SHP77 treated with DMSO at 0.1 percent for 48 hours (cell line): ENCODE results near the gene M1AP.
A peak's percentile ranks its signal among the peaks of the same experiment; 100 is the strongest.

ENCODE experiments used
- DNase-seq: peaks from one replicate; lab custom pipeline; 2025; lab: John Stamatoyannopoulos, UW

Gene M1AP

DNA sequence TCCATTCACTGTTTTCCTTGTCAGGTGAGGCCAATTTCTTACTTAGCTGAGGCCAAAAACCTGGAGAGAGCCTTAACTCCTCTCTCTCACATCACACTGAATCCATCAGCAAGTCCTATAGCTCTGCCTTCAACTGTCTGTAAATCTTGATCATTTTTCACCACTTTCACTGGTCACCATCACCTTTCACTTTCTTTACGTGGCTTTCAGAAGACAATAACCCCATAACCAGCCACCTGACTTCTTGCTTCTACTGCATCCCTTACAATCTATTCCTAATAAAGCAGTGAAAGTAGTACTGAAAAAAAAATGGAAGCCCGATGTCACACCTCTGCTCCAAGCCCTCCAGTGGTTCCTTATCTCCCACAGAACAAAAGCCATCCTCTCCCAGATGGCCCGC, 102.1 kb downstream of the M1AP start:
- no peak for DNase-seq

DNA sequence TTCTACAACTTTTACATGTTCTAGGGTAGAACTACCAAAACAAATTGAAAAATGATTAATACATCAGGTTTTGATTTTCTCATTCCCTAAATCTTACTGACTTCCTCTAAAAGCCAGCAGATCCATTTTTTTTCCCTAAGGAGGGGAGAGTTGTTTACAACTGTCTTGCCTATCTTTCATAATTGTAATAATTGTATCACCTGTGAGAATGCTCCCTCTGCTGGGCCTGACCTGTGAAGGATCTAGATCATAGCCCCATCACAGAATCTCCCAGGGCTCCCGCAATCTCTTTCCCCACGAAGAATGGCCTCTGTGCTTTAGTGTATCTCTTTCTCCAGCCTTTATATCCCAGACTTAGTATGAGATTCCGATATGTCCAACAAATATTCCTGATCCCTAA, 103.5 kb downstream of the M1AP start:
- no peak for DNase-seq

DNA sequence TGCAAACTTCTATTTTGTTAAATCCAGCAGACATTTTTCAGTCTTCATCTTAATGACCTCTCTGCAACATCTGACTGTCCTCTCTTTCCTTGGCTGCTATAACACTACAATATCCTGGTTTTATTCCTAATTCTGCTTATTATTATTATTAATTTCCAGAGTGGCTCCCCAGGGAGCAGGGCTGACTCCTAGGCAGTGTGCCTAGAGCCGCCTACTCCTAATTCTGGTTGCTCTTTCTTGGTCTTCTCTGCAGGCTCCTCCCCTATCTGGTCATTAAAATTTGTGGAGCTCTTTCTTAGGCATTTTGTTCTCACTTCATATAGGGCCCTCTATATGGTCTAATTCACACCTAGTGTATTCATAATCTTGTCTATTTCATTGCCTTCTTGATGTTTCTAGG, 105.2 kb downstream of the M1AP start:
- DNase-seq, result no peak

DNA sequence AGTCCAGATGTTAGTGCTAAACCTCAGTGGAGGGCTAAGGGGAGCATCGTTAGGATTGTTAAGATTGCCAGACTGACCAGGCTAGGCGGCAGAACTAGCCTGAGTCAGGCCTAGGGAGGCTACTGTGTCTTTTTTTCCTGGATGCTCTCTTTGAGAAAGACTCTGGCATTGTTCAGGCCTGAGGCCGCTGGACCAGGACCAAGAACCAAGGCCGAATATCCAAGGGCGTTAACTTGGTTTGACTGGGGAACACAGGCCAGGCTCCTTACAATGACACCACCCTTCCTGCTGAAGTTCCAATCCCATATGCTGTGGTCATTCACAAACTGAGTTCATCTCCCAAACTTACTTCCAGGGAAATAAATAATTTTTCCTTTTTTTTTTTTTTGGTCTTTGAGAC, 107.8 kb downstream of the M1AP start:
- no peak for DNase-seq

DNA sequence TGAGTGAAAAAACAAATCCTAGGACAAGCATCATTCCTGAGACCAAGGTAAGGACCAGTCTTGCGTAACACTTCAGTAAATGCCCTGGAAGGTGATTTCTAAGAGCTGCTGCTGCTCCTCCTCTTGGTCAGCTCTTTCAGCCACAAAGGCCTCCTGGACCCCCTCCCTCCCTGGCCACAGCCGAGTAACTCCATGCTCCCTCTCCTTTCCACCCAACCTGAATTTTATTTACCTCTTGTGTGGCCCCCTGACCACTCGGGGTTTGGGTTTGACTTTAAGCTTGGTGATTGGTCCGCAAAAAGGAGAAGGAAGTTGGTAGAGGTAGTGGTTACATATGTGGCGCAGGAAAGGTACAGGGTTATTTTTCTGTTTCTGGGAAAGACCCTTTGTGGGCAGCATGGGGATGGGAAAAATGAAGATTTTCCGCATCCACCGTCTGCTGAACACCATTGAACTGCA, 109.2 kb downstream of the M1AP start:
- DNase-seq, result no peak

DNA sequence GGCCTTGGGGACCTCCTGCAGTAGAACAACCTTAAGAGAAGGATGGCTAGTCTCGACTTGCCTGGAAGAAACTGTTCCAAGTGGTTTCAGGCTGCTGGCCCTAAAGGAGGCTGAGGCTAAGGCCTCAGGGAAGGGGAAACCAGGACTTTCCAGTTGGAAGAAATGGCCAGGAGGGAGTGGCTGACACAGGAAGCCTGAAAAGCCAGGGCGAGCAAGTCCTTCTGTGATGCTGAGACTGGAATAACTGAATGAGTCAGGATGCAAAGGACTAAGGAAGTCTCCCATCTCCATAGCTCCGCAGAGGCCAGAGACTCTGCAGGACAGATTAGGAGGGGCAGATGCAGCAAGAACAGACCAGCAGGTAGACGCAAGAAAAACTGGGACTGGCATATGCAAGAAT, 111.0 kb downstream of the M1AP start:
- DNase-seq, result no peak

DNA sequence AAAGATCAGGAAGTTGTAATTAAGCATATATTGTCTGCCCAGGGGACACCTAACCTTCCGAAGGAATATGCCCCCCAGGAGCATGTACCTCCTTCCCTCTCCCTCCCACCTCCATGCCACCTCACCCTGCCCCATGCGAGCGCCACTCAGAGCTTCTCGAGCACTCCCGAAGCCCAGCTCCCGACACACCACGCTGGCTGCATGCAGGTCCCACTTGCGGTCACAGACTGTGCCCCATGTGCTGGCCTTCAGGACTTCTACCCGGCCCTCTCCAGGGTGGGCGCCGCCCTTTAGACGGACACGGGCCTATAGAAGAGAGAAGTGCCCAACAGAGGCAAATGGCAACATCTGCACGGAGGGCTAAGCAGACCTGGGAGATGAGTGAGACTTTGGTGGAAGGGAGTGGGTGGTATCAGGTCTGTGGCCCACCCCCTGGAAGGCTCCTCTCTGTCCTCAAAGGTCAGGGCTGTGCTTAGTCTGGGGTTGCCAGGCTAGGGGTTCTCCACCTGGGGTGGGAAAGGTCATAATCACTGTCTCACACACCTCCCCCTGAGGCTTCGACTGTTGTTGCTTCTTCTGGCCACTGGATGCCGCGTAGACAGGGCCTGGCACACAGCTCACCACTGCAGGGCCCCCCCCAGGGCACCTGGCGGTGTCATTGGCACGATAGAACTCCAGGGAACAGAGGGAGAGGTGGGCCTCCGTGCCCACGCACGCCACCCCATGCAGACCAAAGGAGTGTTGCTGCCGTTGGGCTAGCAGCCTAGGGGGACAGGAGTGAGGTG, 111.8 kb downstream of the M1AP start:
- DNase-seq, result no peak

DNA sequence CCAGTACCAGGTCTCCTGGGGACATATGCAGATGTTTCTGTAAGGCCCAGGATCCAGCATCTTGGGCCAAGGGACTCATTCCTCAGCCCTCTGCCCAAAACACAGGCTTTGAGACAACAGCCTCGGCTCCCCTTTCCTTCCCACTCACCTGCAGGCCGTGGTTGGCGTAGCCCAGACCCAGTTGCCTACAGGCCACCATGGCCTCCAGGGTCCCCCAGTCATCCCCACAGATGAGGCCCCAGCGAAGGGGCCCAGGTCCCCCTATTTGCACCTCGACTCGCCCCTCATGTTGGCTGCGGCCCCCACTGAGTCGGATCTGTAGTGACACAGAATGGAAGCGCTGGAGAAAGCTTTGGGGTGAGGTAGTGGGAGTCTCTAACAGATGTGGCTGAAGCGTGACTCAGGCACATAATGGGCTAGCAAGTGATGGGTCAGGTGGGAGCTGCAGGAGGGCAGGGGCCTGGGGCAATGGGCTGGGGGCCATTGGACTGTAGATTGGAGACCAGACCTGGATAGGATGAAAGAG, 112.6 kb downstream of the M1AP start:
- DNase-seq, result no peak

DNA sequence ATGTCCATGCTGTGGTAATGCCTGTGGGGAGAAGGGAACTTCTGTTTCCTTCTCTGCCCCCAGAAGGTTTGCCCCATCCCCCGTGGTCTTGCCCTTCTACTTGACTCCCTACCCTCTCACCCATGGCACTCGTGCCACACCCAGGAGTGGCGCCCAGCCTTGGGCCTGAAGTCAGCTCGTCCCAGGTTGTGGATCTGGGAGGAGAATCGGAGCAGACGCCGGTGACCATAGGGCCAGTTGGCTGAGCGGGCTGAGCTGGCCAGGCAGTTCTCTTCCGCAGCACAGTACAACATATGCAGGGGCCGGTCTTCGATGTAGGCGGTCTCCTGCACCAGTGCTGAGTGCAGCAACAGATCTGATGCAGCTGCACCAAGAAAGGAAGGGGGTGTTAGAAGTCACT, 113.7 kb downstream of the M1AP start:
- DNase-seq, result no peak

DNA sequence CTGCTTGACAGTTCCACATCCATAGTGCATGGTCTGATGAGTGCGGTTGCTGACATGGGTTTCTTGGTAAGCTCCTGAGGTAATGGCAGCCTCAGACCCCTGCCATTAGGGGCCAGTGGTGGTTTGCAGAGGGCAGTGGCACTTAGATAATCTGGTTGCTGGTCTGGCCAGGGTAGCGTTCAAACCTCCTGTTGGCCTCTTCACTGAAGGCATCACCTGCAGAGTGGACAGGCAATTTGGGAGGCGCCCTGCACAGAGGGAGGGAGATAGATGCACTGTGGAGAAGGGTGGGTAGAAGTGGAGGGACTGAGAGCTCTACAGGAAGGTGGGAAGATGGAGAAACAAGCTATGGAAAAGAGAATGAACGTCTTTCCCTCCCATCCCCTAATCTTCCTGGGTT, 114.7 kb downstream of the M1AP start:
- no peak for DNase-seq

DNA sequence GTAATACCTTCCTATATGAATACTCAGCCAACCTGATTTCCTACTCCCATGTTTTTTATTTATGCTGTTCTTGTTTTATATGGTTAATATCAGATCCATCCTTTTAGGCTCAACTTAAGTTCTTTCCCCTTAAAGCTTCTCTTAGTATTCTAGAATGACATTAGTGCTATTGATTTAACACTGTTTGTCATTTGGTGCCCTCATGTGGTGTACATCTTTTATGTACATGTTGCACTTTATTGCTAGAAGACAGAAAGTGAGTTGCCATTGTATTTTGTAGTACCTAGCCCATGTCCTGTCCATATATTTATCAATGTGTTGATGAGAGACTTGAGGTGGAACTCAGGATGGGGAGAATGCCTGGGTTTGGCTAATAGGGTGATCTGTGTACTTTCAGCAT, 115.9 kb downstream of the M1AP start:
- no peak for DNase-seq

DNA sequence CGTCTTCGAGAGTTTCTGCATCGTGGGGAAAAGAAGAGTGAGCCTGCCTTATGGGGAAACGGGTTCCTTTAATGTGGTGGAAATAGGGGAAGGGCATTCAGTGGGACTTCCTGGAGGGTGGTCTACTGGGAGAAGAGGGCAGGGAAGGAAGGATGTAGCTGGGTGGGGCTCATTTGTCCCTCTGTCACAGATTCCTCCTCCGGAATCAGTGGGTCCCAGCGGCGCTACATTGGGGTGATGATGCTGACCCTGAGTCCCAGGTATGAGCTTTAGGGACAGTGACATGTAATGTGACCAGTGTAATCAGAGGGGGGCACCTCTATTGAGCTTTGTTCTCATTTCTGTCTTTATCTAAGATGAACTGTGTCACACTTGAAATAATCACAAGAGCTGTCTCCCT, 116.5 kb downstream of the M1AP start:
- DNase-seq, result no peak

DNA sequence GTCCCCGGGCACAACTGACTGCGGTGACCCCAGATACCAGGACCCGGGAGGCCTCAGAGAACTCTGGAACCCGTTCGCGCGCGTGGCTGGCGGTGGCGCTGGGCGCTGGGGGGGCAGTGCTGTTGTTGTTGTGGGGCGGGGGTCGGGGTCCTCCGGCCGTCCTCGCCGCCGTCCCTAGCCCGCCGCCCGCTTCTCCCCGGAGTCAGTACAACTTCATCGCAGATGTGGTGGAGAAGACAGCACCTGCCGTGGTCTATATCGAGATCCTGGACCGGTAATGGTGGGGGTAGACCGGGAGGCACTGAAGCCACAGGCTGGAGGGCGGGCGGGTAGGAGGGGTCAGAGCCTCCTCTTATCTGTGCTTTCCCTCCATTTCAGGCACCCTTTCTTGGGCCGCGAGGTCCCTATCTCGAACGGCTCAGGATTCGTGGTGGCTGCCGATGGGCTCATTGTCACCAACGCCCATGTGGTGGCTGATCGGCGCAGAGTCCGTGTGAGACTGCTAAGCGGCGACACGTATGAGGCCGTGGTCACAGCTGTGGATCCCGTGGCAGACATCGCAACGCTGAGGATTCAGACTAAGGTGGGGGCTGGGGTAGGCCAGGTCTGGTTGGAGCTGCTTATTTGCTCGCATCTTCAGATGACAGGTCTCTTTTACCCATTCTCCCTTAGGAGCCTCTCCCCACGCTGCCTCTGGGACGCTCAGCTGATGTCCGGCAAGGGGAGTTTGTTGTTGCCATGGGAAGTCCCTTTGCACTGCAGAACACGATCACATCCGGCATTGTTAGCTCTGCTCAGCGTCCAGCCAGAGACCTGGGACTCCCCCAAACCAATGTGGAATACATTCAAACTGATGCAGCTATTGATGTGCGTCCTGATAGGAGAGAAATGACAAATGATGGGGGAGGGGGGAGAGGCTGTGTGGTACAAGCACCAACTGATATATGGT, 117.6 kb downstream of the M1AP start:
- no peak for DNase-seq

DNA sequence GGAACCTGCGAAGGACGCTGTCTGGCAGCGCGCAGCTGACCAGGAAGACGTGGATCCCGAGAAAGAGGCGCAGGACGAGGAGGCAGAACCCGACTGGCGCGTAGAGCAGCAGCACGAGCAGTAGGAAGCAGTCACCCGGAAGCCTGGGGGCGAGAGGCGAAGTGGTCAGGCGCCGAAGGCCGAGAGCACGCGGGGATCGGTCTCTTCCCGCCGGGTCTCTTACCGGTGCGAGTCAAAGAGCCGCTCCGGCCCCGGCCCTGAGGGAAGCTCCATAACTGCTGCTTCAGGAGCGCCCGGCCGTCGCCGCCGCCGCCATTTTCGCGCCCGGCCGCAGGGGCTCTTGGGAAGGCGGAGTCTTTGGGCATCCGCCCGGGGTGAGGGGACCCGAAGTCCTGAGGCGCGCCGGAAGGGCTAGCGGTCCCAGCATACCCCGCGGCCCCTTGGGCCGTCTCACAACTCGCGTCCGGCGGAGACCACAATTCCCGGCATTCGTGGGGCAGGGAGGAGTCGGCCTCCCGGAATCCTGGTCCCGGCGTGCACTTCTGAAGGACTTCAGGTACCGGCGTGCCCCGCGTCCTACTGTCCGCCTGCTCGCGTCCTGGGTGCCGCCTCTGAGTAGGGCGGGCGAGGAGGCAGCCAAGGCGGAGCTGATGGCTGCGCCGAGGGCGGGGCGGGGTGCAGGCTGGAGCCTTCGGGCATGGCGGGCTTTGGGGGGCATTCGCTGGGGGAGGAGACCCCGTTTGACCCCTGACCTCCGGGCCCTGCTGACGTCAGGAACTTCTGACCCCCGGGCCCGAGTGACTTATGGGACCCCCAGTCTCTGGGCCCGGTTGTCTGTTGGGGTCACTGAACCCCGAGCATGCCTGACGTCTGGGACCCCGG, 118.5 kb downstream of the M1AP start, which contains the start of the genes AUP1 and HTRA2:
TSS of gene AUP1 (minus strand) at position 350 of the 882 bp plus-strand sequence. CDS start at position 273, 77 bp downstream.
TSS of gene HTRA2 (plus strand) at position 577 of the 882 bp plus-strand sequence. CDS start at position 651, 74 bp downstream.
- peak; percentile 91 for DNase-seq

DNA sequence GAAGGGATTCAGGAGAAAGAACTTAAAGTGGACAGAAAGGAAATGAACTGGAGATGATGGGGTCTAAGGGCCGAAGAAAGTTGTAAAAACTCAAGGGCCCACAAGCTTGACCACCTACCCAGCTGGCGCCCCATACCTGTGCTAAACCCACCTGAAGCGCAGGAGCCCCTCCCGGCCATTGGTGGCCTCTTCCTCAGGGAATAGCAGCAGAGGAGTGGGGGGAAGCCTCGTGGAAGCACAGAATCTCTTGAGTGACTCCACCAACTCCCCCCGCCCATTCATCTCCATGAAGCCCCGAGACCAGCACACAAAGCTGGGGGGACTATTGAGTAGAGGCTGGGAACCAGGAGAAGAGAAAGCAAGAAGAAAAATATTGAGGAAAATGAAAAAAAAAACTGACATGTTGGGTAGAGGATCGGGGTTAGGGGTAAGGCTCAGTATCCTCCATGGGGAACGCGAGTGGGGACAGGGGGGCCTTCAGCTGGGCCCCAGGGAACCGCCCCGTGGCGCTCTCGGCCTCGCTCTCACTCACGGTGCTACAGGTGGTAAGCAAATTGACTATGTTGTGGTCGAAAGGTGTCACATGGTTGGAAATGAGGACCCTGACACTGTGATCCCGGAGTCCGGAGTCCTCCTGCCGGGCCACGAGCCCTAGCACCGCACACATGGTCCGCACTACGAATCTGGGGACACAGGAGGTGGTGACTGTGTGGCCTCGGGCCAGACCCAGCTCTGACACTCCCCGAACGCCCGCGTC, 119.4 kb downstream of the M1AP start:
- no peak for DNase-seq

DNA sequence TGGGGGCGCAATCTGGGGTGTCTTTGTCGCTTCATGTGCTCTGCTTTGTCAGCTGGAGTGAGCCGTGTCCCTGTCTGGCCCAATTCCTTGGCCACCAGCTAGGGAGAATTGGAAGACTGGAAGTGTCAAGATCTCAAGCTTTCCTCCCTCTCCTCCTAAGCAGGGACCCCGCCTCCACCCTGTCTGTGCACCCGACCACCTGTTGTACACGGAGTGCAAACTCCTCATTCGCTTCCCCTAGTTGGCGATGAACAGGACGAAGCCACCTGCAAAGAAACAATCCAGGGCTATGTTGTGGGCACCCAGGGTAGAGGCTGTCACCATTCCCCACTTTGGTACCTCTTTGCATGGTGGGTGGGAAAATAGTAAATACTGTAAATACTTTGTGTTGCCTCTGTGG, 120.4 kb downstream of the M1AP start:
- DNase-seq, result no peak

DNA sequence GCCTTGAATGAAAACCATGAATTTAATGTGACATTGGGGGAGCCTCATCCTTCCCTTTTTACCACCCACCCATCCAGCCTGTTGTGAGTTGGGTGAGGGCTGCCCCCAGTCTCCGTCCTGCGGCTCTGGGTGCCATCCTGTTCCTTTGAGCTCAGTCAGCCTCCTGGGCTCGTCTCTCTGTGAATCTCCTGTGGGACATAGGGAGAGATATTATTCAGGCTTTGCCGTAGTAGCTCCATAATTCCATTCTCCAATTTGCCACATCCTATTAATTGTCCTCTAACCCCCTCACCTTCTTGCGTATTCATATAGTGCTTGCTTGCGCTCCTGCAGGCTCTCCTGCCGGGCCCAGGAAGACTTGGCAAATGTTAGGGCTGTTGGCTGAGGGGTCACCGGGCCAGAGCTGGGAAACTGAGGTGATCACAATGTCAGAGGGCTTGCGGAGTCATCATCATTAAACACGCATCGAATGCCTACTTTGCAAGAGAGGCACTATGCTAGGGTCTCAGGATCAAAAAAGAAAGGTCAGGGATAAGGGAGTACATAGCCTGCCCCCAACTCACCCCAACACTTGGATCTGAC, 121.4 kb downstream of the M1AP start:
- DNase-seq, result no peak

DNA sequence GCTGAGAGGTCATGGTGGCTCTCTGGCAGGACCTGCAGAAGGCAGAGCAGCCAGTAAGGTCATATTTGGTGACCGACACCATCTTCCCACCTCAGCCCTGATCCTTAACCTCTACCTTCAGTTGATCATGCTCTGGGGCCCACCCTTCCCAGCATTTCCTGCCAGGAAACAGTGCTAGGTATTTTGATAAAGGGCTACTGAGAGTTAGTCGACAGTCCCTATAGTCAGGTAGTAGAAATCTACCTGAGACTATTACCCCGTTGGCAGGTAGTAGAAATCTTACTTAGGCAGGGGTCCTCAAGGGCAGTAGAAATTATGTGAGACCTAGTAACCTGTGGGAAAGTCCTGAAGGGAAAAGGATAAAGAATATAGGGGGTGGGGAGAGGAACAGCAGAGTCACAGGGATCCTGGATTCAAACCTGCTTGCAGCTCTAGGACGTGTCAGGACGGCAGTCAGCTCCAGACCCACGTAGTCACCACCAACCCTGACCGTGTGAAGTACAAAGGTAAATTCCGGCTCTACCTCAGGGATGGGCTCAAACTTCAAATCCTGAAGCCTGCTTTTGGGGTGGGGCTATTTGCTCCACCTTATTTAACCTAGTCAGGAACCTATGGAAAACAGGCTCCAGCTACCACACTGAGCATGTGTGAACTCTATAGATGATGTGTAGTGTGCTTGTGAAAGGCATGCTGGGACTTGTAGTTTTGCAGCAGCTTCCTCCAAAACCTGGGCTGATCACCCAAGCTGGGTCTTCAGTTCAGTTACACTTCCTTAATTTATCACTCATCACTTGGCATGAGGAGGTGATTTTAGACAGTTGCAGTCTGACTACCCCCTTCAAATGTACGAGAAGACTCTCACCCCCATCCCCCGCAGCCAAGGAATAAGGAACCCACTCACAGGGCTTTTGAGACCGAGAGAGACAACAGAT, 122.1 kb downstream of the M1AP start, which contains the start of gene DQX1:
TSS of gene DQX1 (minus strand) at position 515 of the 932 bp plus-strand sequence. CDS start at position 13, 502 bp downstream.
- no peak for DNase-seq
